Peyer's patch (tissue), 4 donors: ENCODE measurements around the gene TWNK. TPM values are rescaled to one million over a fixed set of nuclear protein-coding genes. Genes with fewer than 3 reads are reported as not detected.

Source experiments
- DNase-seq, 3 donors: peaks; one replicate each; pipeline ENCODE4 v3.0.0-alpha.2; 2017 to 2019
- H3K27ac ChIP-seq, 4 donors: fragments of 200-600 bp; sonication (generic); one replicate each; pipeline ENCODE4 v1.5.1; 2016 to 2019
- H3K27me3 ChIP-seq, 2 donors: fragments of 200-600 bp; sonication (generic); one replicate each; pipeline ENCODE4 v1.5.1; 2019
- H3K36me3 ChIP-seq, 3 donors: fragments of 200-600 bp; sonication (generic); one replicate each; pipeline ENCODE4 v1.5.1; 2016 to 2019
- H3K4me1 ChIP-seq, 4 donors: fragments of 200-600 bp; sonication (generic); one replicate each; pipeline ENCODE4 v1.5.1; 2016 to 2019
- H3K4me3 ChIP-seq, 4 donors: fragments of 200-600 bp; sonication (generic); 1 replicate in 3 of 4; 2 replicates in 1 of 4; pipeline ENCODE4 v1.5.1; 2016 to 2019; ENCODE audit warnings: mild to moderate bottlenecking in 1 of 4
- H3K9me3 ChIP-seq, 4 donors: fragments of 200-600 bp; sonication (generic); one replicate each; pipeline ENCODE4 v1.5.1; 2016 to 2019; ENCODE audit warnings: mild to moderate bottlenecking in 1 of 4
- POLR2A ChIP-seq, 2 donors: fragments of 450-650 bp; IDR thresholded peaks; one replicate each; pipeline ENCODE4 v1.5.1; 2017; ENCODE audit warnings: antibody characterized with exemption in 2 of 2, mild to moderate bottlenecking in 2 of 2, moderate library complexity in 2 of 2
- total RNA-seq, 4 donors: library from RNA; depleted of rRNA; stranded (reverse); fragments of >200 nt; gene quantifications; one replicate each; pipeline ENCODE4 v1.1.0, GENCODE V29; 2016
- TF ChIP-seq, protein P1 (sequence below), 6 experiments: fragments of 450-650 bp in 4 of 6; fragments of 200-600 bp in 2 of 6; sonication (generic) in 1 of 6; IDR thresholded peaks; one replicate each; pipeline ENCODE4 v1.5.1; 2017 to 2019; ENCODE audit warnings: antibody characterized with exemption in 6 of 6, mild to moderate bottlenecking in 3 of 6, moderate library complexity in 1 of 6

The TWNK gene
- total RNA-seq, 4 donors from 2014 or later, result 3.8 to 18.2 (median 4.4) TPM

DNA sequence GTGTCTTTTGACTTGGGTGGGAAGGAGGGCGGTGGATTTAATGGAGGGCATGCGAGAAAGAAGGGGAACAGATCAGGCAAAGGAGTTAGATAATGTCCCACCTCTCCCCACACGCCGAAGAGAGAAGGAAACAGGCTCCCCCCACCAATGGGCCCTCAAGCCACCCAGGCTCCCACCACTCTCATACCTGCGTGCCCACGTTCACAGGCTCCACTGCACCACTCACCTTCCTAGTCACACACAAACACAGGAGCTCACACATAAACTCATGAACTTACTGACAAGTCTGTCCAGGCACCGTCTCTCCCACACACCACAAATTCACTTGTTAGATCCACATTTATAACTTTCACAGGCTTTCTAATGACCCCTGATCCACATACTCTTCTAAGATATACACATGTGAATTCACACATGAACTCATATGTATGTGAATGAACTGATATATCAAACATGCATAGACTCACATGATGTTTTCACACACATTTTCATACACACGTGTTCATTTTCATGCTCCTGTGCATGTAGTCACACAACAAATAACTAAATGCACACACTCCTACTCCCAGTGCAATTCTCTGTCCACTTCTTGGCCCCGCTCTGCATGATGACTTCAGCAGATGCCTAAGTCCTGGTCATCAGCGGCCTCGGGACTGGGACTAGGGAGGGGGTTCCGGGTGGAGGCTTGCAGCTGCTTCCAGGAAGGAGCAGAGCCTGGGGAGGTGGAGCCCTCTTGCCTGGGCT is 13.7 kb downstream of the TWNK start:
- H3K4me3 ChIP-seq, result peak overlapping the region in 2 of 4 donors; percentile 81 to 96
- peak in 1 of 2 donors; percentile 53 for TF ChIP-seq POLR2A (IDR thresholded peaks at IDR 0.05)
- TF ChIP-seq, protein P1, sequence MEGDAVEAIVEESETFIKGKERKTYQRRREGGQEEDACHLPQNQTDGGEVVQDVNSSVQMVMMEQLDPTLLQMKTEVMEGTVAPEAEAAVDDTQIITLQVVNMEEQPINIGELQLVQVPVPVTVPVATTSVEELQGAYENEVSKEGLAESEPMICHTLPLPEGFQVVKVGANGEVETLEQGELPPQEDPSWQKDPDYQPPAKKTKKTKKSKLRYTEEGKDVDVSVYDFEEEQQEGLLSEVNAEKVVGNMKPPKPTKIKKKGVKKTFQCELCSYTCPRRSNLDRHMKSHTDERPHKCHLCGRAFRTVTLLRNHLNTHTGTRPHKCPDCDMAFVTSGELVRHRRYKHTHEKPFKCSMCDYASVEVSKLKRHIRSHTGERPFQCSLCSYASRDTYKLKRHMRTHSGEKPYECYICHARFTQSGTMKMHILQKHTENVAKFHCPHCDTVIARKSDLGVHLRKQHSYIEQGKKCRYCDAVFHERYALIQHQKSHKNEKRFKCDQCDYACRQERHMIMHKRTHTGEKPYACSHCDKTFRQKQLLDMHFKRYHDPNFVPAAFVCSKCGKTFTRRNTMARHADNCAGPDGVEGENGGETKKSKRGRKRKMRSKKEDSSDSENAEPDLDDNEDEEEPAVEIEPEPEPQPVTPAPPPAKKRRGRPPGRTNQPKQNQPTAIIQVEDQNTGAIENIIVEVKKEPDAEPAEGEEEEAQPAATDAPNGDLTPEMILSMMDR (IDR thresholded peaks at IDR 0.05), result no peak
- no peaks in the 10 kb centered on the region for H3K27me3 ChIP-seq

DNA sequence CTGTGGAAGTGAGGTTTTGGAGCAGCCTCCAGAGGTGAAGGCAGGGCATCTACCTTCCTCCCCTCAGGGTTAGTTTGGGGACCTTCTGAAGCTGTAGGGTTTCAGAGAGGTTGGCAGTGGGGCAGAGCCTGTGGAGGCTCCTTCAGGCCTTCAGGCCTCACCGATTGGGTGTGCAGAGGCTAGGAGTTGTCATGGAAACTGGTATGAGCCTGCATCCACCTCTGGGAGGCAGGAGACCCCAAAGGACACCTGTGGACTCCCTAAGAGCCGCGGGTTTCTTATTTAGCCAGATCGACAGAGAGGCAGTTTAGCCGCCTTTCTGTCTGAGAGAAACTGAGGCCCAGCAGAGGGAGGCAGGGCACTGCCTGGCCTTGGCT is 14.3 kb downstream of the TWNK start:
- H3K9me3 ChIP-seq, result no peaks in the 10 kb centered on the region
- H3K4me3 ChIP-seq, result peak overlapping the region in 2 of 4 donors; percentile 10 to 15
- peaks cover 0 to 34% (median 0%) of the 10 kb centered on the region in 3 donors for H3K36me3 ChIP-seq
- DNase-seq, result no peak
- no peak for TF ChIP-seq POLR2A (IDR thresholded peaks at IDR 0.05)
- TF ChIP-seq, protein P1 (IDR thresholded peaks at IDR 0.05), result no peak
- no peaks in the 10 kb centered on the region for H3K27me3 ChIP-seq
- peak overlapping the region; percentile 65 to 100 (median 96) for H3K27ac ChIP-seq
- H3K4me1 ChIP-seq, result peaks cover 0 to 39% (median 8%) of the 10 kb centered on the region in 4 donors

More for the DNA sequence above, 13.7 kb downstream of the TWNK start:
- Histone ChIP-seq H3K9me3 (no peaks in the 10 kb centered on the region), H3K27ac (peak overlapping the region; percentile 95 to 100 (median 96)), H3K4me1 (peaks cover 0 to 44% (median 13%) of the 10 kb centered on the region in 4 donors), H3K36me3 (peaks cover 0 to 28% (median 0%) of the 10 kb centered on the region in 3 donors)
- DNase-seq, result peak; percentile 37 to 86 (median 67)

DNA sequence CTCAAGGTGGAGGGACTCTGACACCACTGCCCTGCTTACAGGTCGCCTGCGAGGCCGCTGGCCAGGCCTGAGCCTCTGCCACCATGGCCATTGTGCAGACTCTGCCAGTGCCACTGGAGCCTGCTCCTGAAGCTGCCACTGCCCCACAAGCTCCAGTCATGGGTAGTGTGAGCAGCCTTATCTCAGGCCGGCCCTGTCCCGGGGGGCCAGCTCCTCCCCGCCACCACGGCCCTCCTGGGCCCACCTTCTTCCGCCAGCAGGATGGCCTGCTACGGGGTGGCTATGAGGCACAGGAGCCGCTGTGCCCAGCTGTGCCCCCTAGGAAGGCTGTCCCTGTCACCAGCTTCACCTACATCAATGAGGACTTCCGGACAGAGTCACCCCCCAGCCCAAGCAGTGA is 15.1 kb downstream of the TWNK start:
- no peak for DNase-seq
- Histone ChIP-seq H3K36me3 (peaks cover 0 to 40% (median 0%) of the 10 kb centered on the region in 3 donors), H3K4me1 (peaks cover 0 to 45% (median 8%) of the 10 kb centered on the region in 4 donors), H3K9me3 (no peaks in the 10 kb centered on the region), H3K4me3 (no peak overlapping the region), H3K27ac (peak overlapping the region in 3 of 4 donors; percentile 65 to 100 (median 95)), H3K27me3 (no peaks in the 10 kb centered on the region)
- TF ChIP-seq, protein P1 (IDR thresholded peaks at IDR 0.05), result no peak
- no peak for TF ChIP-seq POLR2A (IDR thresholded peaks at IDR 0.05)

DNA sequence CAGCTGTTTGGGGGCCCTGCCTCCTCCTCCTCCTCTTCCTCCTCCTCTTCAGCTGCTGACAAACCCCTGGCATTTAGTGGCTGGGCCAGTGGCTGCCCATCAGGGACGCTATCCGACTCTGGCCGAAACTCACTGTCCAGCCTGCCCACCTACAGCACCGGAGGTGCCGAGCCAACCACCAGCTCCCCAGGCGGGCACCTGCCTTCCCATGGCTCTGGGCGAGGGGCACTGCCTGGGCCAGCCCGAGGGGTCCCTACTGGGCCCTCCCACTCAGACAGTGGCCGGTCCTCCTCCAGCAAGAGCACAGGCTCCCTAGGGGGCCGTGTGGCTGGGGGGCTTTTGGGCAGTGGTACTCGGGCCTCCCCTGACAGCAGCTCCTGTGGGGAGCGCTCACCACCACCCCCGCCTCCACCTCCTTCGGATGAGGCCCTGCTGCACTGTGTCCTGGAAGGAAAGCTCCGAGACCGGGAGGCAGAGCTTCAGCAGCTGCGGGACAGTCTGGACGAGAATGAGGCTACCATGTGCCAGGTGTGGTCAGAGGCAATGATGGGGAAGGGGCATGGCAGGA is 16.4 kb downstream of the TWNK start:
- peaks cover 0 to 45% (median 5%) of the 10 kb centered on the region in 4 donors for H3K4me1 ChIP-seq
- TF ChIP-seq, protein P1 (IDR thresholded peaks at IDR 0.05), result no peak
- H3K27me3 ChIP-seq, result no peaks in the 10 kb centered on the region
- no peaks in the 10 kb centered on the region for H3K9me3 ChIP-seq
- no peak overlapping the region for H3K27ac ChIP-seq
- DNase-seq, result no peak
- no peak overlapping the region for H3K4me3 ChIP-seq
- peaks cover 0 to 41% (median 0%) of the 10 kb centered on the region in 3 donors for H3K36me3 ChIP-seq

DNA sequence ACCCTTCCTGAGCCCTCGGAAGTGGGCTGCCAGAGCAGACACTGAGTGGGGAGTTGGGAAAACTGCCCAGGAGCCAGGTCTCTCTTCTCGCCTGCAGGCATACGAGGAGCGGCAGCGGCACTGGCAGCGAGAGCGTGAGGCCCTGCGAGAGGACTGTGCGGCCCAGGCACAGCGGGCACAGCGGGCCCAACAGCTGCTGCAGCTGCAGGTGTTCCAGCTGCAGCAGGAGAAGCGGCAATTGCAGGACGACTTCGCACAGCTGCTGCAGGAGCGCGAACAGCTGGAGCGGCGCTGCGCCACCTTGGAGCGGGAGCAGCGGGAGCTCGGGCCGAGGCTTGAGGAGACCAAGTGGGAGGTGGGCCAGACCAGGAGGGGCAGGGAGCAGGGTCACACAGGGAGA is 18.0 kb downstream of the TWNK start:
- H3K4me3 ChIP-seq, result no peak overlapping the region
- TF ChIP-seq, protein P1 (IDR thresholded peaks at IDR 0.05), result no peak
- TF ChIP-seq POLR2A (IDR thresholded peaks at IDR 0.05), result no peak
- no peak for DNase-seq
- peaks cover 0 to 41% (median 0%) of the 10 kb centered on the region in 3 donors for H3K36me3 ChIP-seq
- no peak overlapping the region for H3K27ac ChIP-seq
- no peaks in the 10 kb centered on the region for H3K9me3 ChIP-seq
- H3K4me1 ChIP-seq, result peaks cover 0 to 40% (median under 1%) of the 10 kb centered on the region in 4 donors
- H3K27me3 ChIP-seq, result no peaks in the 10 kb centered on the region
